ENCODE data around the gene VAMP2.

Gene VAMP2

DNA sequence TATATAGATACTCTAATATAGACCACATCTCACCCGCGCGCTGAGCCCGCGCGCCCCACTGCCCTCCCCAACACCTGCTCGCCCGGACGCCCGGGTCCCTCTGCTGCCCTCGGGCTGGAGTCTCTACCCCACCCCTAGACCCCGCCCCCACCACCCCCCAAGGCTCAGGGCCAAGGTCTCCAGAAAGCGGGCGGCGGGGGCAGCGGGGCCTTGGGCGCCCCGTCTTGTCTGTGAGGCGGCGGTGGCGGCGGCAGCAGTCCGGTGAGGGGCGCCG is 41.4 kb downstream of the VAMP2 start:
- DNase-seq = no peak

DNA sequence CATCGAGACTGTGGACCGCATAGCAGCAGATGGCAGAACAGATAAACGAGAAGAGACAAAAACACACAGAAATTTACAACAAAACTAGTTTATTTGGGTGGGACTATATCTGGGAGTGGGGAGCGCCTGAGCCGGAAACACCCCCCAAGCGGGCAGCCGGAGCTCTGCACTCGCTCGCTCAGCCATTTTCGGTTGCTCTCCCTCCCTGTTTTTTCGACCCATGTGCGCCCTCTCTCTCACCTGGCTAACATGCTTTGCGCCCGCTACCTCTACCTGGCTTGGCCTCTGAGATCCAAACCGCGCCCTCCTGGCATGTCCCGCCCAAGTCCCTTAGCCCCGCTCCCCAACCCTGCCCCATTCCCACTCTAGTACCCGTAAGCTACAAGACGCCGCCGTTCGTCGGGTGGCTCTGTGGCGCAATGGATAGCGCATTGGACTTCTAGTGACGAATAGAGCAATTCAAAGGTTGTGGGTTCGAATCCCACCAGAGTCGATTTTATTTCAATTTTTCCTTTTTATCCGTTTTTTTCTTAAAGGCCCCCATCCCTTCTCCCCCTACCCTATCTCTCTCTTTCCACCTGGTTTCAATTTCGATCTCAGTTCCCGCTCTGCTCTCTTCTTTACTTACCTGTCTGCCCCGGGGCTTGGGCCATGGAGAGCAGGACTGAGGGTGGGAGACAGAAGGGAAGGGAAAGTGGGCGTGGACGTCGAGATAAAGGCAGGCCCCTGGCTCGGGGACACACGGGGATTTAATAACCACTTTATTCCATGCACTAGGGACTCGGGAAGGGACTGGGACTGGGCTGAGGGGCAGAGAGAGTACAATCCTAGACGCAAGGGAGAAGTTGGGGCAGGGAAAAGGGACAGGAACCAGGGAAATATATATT is 42.0 kb downstream of the VAMP2 start:
- DNase-seq = peak; percentile 38

DNA sequence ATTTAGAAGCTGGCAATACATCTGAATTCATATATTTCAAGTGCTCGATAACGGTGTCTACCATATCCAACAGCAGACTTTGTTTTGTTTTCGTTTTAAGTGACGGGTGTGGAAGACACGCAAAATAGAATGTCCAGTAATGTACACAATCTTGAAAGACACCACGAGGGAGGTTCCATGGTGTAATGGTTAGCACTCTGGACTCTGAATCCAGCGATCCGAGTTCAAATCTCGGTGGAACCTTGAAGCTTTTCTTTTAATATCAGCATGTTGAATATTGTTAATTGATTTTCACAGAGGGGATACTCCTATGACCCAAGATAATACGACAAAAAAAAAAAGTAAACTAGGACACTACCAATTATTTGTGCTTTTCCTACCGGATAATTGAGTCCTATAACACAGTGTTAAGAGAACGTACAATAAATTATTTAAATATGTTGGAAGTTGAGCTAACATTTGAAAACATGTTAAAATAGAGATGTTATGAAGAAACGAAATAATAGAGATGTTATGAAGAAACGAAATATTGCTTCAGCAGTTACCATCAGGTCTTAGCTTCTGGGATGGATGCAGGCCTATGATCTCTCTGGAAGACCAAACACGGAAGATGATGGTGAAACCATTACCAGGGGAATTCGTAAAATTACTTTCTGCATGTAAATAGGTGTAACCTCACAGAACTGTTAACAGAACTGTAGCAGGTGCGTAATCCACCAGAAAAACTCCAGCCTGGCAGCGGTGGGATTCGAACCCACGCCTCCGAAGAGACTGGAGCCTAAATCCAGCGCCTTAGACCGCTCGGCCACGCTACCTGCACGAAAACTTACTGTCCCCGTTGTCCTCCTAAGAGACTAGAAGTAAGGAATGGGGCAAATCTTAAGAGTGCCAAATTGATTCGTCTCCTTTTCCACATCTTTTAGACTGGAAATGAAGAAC is 42.9 kb downstream of the VAMP2 start:
- DNase-seq = peak; percentile 69

DNA sequence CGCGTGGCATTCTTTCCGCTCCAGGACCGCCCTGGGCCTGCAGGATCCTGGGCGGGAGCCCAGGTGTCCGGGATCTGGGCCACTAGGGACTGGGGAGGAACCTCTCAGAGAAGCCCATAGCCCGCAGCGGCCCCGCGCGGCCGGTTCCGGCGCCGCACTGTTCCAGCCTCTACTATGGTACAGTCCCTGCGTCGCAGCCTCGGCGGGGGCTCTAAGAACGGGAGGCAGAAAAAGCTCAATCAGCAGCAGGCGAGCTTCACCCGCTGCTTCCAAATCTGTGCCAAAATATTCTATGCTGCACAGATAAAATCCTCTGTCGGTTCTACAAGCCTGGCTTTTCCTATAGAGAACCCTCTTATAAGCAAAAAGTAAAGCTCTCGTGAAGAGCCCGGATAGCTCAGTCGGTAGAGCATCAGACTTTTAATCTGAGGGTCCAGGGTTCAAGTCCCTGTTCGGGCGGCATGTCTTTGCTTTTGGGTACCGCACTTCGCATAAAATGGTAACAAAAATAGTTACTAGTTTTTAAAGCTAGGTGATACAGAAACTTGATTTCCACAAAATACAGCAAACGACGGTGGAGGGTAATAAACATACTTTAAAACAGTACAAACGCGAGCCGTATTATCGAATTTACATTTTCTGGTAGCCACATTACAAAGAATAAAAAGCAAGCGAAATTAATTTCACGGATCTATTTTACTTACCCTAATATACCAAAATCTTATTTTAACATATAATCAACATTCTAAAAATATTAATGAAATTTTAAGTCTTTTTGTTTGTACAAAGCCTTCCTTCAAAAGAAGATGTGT is 43.8 kb downstream of the VAMP2 start:
- peak; percentile 48 for DNase-seq

DNA sequence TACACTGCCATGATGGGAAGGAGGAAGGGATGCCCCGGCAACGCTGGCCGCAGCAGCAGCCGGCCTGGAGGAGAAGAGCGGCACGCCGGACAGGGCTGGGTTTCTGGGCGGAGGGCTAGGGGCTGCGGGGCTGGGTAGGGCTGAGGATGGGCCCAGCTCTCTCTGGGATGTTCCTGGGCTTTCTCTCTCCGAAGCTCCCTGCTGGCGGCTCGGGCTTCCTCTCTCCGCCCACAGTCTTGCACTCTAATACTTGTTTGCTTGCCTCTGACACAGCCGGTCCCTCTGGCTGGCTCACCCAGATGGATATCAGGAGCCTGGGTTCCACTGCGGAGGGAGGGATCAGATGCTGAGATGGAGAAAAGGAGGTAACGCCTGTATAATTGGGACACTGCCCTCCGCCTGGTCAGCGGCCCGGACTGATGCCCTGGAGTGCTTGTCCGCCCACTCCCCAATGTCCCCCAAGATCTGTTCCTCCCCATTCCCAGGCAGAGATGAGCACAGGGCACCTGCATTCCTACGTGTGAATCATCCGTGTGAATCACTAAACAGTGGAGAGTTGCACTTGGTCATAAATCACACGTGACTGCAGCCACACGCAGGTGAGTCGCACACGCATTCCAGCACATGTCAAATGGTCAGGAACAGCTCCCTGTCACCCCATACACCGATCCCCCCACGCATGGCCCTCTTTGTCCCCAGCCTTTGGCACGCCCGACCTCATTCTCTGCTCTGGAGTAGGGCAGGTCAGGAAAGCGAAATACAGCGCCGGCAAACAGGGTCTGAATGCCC is 44.6 kb downstream of the VAMP2 start, which contains the start of gene ALOXE3:
TSS of gene ALOXE3 (minus strand) at position 535 of the 789 bp plus-strand sequence. CDS start at position 11, 524 bp downstream.
- DNase-seq = no peak

DNA sequence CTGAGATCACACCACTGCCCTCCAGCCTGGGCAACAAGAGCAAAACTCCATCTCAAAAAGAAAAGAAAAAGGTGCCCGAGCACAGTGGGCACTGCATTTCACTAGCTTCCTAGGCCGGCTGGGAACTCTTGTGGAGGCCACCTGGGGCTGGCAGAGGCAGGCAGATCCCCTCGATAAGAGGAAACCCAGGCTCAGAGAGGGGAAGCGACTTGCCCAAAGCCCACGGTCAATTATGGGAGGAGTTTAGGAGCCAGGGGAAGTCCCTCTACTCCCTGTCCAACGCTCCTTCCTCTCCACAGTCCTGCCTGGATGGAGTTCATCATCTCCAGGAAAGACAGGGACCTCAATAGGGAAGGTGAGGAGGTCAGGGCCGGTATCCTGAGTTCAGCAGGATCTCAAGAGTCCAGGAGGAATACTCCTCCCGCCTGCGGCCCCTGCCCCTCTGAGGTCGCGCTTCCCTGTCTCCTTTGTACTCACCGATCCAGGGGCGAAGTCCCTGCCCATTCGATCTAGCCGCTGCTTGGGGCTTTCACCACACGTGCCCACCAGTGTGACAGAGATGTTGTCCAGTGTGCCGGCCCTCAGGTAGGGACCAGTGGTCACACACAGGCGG is 45.3 kb downstream of the VAMP2 start:
- DNase-seq = no peak

DNA sequence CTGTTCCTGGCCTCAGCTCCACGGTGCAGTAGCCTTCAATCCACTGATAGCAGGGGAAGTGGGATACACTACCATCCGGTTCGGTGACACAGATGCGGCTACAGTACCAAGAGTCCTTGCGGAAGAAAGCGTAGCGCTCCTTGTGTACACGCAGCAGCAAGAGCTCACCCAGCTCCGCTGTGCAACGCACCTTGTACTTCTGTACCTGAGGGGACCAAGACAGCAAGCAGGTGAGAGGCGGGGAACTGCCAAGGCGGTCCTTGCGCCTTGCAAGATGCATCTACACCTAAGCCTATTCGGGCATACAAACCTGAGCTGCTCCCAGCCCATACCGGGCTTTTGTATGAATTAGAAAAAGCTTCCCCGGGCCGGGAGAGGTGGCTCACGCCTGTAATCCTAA is 46.0 kb downstream of the VAMP2 start:
- DNase-seq = no peak

DNA sequence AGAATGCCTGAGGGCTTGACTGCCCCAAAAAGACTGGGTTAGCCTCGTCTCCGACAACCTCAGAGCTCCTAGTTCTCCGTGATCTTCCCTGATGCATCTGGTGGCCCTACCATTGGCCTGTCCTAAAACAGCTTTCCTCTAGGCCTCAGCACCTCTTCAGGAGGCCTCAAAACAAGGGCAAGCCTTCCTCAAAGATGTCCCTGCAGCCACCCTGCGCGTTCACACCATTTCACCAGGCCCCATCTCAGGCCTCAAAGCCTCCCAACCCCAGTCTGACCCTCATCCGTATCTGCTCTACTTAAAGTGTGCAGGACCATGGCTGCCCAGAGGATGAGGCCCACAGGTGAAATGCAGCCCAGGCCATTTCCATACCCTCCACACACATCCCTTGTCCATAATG is 51.8 kb downstream of the VAMP2 start:
- DNase-seq = no peak

DNA sequence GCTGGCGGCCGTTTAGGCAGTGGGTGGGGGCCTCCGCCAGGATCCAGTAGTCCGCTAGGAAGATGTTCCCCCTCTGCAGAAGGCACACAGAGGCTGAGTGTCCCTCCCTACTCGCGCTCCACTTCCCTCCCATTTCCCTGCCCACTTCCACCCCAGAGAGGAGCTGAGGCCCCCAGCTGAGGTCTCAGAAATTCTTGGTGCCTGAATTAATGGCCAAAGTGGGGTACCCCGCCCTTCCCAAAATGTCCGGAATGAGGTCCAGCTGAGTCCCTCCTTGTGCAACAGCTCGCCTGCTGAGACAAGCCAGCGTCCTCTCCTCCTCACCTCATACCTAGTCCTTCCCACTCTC is 52.3 kb downstream of the VAMP2 start:
- DNase-seq = no peak

DNA sequence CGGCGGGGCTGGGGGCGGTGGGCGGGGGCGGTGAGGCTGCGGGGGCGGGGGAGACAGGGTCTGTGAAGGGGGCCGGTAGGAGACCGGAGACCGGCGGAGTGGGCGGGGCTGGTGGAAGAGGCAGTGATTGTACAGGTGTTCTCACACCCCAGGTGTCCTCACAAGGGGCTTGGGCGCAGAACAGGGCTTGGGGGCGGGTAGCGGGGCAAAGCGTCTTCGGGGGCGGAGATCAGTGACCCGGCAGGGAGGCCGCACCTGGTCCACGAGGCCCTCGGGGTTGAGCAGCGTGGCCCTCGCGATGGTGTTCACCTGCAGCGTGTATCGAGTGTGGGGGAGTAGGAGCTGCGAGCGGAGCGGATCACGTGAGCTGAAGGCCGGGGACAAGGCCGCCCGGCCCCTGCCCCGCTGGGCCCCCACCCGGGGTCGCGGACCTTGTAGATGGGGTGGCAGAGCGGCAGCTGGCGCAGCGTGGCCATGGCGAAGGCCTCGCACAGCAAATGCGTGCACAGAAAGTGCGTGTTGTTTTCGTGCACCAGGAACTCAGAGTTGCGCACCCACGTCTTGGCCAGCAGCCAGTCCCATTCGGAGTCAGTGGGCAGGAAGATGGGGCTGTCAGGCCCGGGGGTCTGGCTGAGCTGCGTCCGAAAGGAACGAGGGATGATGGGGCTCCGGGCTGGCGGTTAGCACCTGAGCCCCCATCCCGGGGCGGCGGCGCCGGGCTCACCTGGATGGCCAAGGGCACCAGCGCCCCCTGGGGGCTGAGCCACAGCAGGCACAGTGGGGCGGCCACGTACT is 52.9 kb downstream of the VAMP2 start:
- peak; percentile 26 for DNase-seq

All from NCI-H526 treated with DMSO at 0.1 percent for 48 hours (cell line).